IMR-90 (cell line): ENCODE results near the gene DNAAF6. TPM values are rescaled to one million over a fixed set of nuclear protein-coding genes. Genes with fewer than 3 reads are reported as not detected.

ENCODE experiments used
- ATAC-seq: fragments of 200-7000 bp; cut with Tn5 transposase; 2 replicates; pipeline ENCODE4 v1.9.1; 2020; ENCODE audit warnings: low read depth, mild to moderate bottlenecking, moderate library complexity
- BruUV-seq: library from RNA; stranded (reverse); fragments of 400-500 nt; replicated peaks from 2 replicates; lab custom pipeline; 2021; lab: Mats Ljungman, UMichigan
- CTCF ChIA-PET: fragments of 300-600 bp; formaldehyde crosslinking; extraction: SDS; loops from one replicate; lab custom pipeline; 2021; ENCODE audit warnings: antibody characterized with exemption; lab: Yijun Ruan, JAX
- POLR2A ChIA-PET: fragments of 300-600 bp; sonication (Branson Sonifier 250); formaldehyde crosslinking; loops from one replicate; lab custom pipeline; 2022; ENCODE audit warnings: antibody characterized with exemption; ENCODE audit not compliant: unreplicated experiment; lab: Charles Lee
- DNase-seq: peaks from one replicate; pipeline ENCODE4 v3.0.0; 2013
- H2AFZ ChIP-seq: replicated peaks from 2 replicates; pipeline ENCODE3; 2013; ENCODE audit warnings: low read length, mild to moderate bottlenecking; ENCODE audit not compliant: poor library complexity
- H2AK5ac ChIP-seq: 2 replicates; pipeline ENCODE4 v1.6.1; 2013; ENCODE audit warnings: low read depth, low read length, inconsistent platforms
- H2AK9ac ChIP-seq: replicated peaks from 2 replicates; pipeline ENCODE3; 2013; ENCODE audit warnings: mild to moderate bottlenecking, low read depth, low read length, moderate library complexity; ENCODE audit not compliant: poor library complexity
- H2BK120ac ChIP-seq: 2 replicates; pipeline ENCODE4 v1.6.1; 2013; ENCODE audit warnings: low read depth, low read length, inconsistent platforms
- H2BK15ac ChIP-seq: 3 replicates; pipeline ENCODE4 v1.6.1; 2013; ENCODE audit warnings: low read depth, low read length, inconsistent platforms
- H2BK20ac ChIP-seq: 2 replicates; pipeline ENCODE4 v1.6.1; 2013; ENCODE audit warnings: low read depth, mild to moderate bottlenecking, inconsistent platforms, low read length, moderate library complexity
- H2BK5ac ChIP-seq: 2 replicates; pipeline ENCODE4 v1.6.1; 2013; ENCODE audit warnings: mild to moderate bottlenecking, low read depth, low read length, inconsistent platforms; ENCODE audit not compliant: poor library complexity, severe bottlenecking
- H3K14ac ChIP-seq: replicated peaks from 2 replicates; pipeline ENCODE4 v1.6.1; 2013; ENCODE audit warnings: low read depth, low read length, inconsistent platforms
- H3K18ac ChIP-seq: 2 replicates; pipeline ENCODE4 v1.6.1; 2013; ENCODE audit warnings: low read depth, low read length, control low read depth
- H3K23ac ChIP-seq: 2 replicates; pipeline ENCODE4 v1.6.1; 2013; ENCODE audit warnings: low read depth, low read length, inconsistent platforms
- H3K27ac ChIP-seq: 2 replicates; pipeline ENCODE4 v1.5.1; 2013; ENCODE audit warnings: mild to moderate bottlenecking, control low read depth, low read length; ENCODE audit not compliant: insufficient read depth
- H3K27me3 ChIP-seq: 2 replicates; pipeline ENCODE4 v1.6.1; 2013; ENCODE audit warnings: low read length; ENCODE audit not compliant: control insufficient read depth, insufficient read depth
- H3K36me3 ChIP-seq: 2 replicates; pipeline ENCODE4 v1.6.1; 2013; ENCODE audit warnings: low read length, mixed read lengths; ENCODE audit not compliant: control insufficient read depth, insufficient read depth
- H3K4ac ChIP-seq: 2 replicates; pipeline ENCODE4 v1.6.1; 2013; ENCODE audit warnings: low read depth, low read length, inconsistent platforms
- H3K4me1 ChIP-seq: 2 replicates; pipeline ENCODE4 v1.6.1; 2013; ENCODE audit warnings: low read length, mixed read lengths; ENCODE audit not compliant: control insufficient read depth, insufficient read depth
- H3K4me2 ChIP-seq: 2 replicates; pipeline ENCODE4 v1.6.1; 2013; ENCODE audit warnings: low read depth, mild to moderate bottlenecking, control low read depth, low read length, moderate library complexity
- H3K4me3 ChIP-seq: 2 replicates; pipeline ENCODE4 v1.5.1; 2013; ENCODE audit warnings: low read depth, mild to moderate bottlenecking, control low read depth, low read length, moderate library complexity; ENCODE audit not compliant: insufficient read depth
- H3K56ac ChIP-seq: 2 replicates; pipeline ENCODE4 v1.6.1; 2013; ENCODE audit warnings: low read length, inconsistent platforms; ENCODE audit not compliant: insufficient read depth; ENCODE audit errors: extremely low read depth
- H3K79me1 ChIP-seq, 2 experiments: 2 replicates each; pipeline ENCODE4 v1.6.1; 2013; ENCODE audit warnings: low read length in 2 of 2, inconsistent platforms in 1 of 2, low read depth in 1 of 2
- H3K9ac ChIP-seq: 2 replicates; pipeline ENCODE4 v1.6.1; 2013; ENCODE audit warnings: low read depth, low read length, control low read depth
- H3K9me1 ChIP-seq: 2 replicates; pipeline ENCODE4 v1.6.1; 2013; ENCODE audit warnings: low read length, inconsistent platforms; ENCODE audit not compliant: insufficient read depth
- H3K9me3 ChIP-seq: 2 replicates; pipeline ENCODE4 v1.6.1; 2013; ENCODE audit warnings: low read length; ENCODE audit not compliant: control insufficient read depth, insufficient read depth
- H4K20me1 ChIP-seq: 2 replicates; pipeline ENCODE4 v1.6.1; 2013; ENCODE audit warnings: low read length, inconsistent platforms; ENCODE audit not compliant: insufficient read depth
- H4K5ac ChIP-seq: 2 replicates; pipeline ENCODE4 v1.6.1; 2013; ENCODE audit warnings: mild to moderate bottlenecking, low read depth, low read length, control low read depth
- H4K8ac ChIP-seq, 2 experiments: 2 replicates each; pipeline ENCODE4 v1.6.1; 2013; ENCODE audit warnings: low read depth in 2 of 2, low read length in 2 of 2, control low read depth in 1 of 2, inconsistent platforms in 1 of 2
- H4K91ac ChIP-seq: 2 replicates; pipeline ENCODE4 v1.6.1; 2013; ENCODE audit warnings: low read depth, low read length, inconsistent platforms; ENCODE audit not compliant: insufficient read depth
- BHLHE40 ChIP-seq: fragments of 150-350 bp; IDR thresholded peaks from 2 replicates; pipeline ENCODE4 v1.6.1; 2016; ENCODE audit warnings: mild to moderate bottlenecking, low read depth, low read length
- CEBPB ChIP-seq: IDR thresholded peaks from 2 replicates; pipeline ENCODE4 v1.6.1; 2012; ENCODE audit warnings: low read depth, low read length, improper control_type of control experiment
- RAD21 ChIP-seq: IDR thresholded peaks from 2 replicates; pipeline ENCODE4 v1.6.1; 2012; ENCODE audit warnings: low read length, improper control_type of control experiment
- RCOR1 ChIP-seq: IDR thresholded peaks from 2 replicates; pipeline ENCODE4 v1.6.1; 2012; ENCODE audit warnings: mild to moderate bottlenecking, low read length, improper control_type of control experiment; ENCODE audit not compliant: insufficient replicate concordance
- WGBS, 2 experiments: methylation state at CpG; one replicate each; pipeline versions ENCODE4 v1.1.5 to v1.1.7; 2013; ENCODE audit warnings: missing lambda C conversion rate in 2 of 2; ENCODE audit not compliant: insufficient read length in 1 of 2; ENCODE audit errors: extremely low coverage in 2 of 2; 5-methylcytosine and 5-hydroxymethylcytosine counted together
- dilution Hi-C: fragments of 300-500 bp; cut with HindIII; formaldehyde crosslinking; loops from one replicate; pipeline ENCODE4 v1.14.3; 2018; ENCODE audit warnings: low sequenced_read_pairs; ENCODE audit not compliant: unreplicated experiment
- in situ Hi-C: fragments of 300-500 bp; cut with MboI; formaldehyde crosslinking; loops from 3 replicates; pipeline ENCODE4 v1.14.3; 2019; ENCODE audit warnings: low sequenced_read_pairs, inconsistent platforms, mixed read lengths
- intact Hi-C: fragments of 100-400 bp; cut with micrococcal nuclease; formaldehyde crosslinking; loops from 2 replicates; pipeline ENCODE4 v1.10.0; 2022
- polyA plus RNA-seq, 3 experiments: library from polyadenylated mRNA; depleted of rRNA; stranded (reverse); fragments of >200 nt; gene quantifications; 2 replicates each; pipeline ENCODE4 v1.2.3, GENCODE V29; 2012; ENCODE audit warnings: low replicate concordance in 1 of 3
- total RNA-seq: library from RNA; depleted of rRNA; stranded (reverse); fragments of >200 nt; gene quantifications from 2 replicates; pipeline ENCODE4 v1.2.3, GENCODE V29; 2012
- TF ChIP-seq, protein P1 (sequence below): fragments of 150-350 bp; IDR thresholded peaks from 2 replicates; pipeline ENCODE4 v1.6.1; 2017; ENCODE audit warnings: mild to moderate bottlenecking, antibody characterized with exemption, low read length, low read depth

The DNAAF6 gene
- total and polyA plus RNA-seq, 2 of the 4 experiments (the other 2 are of a cell fraction) = not detected

GRCh38 chrX:107204068-107204605 lies 2.3 kb upstream of the DNAAF6 start:
- no peak for DNase-seq
- H3K18ac ChIP-seq = no peak overlapping the region
- no peak overlapping the region for H4K5ac ChIP-seq
- ChIA-PET POLR2A (interaction anchor here (0.5 kb wide), 1 partner anchor 292 kb away, joined by 12 read pairs; no protein-coding TSS in a partner anchor), CTCF (no interaction called here)
- H3K4me1 ChIP-seq = no peaks in the 10 kb centered on the region
- H3K79me1 ChIP-seq = no peaks in the 10 kb centered on the region
- H3K4me2 ChIP-seq = no peak overlapping the region
- peaks cover 2% of the 10 kb centered on the region for H3K27me3 ChIP-seq
- no peak overlapping the region for H3K4ac ChIP-seq
- no peak overlapping the region for H4K8ac ChIP-seq
- H2BK20ac ChIP-seq = no peak overlapping the region
- no peaks in the 10 kb centered on the region for H3K36me3 ChIP-seq
- H4K91ac ChIP-seq = no peak overlapping the region
- no TSS peak for BruUV-seq
- no peak overlapping the region for H2AK9ac ChIP-seq
- no peak overlapping the region for H2BK120ac ChIP-seq
- TF ChIP-seq BHLHE40 = no peak
- no peak for TF ChIP-seq RCOR1
- TF ChIP-seq, protein P1, sequence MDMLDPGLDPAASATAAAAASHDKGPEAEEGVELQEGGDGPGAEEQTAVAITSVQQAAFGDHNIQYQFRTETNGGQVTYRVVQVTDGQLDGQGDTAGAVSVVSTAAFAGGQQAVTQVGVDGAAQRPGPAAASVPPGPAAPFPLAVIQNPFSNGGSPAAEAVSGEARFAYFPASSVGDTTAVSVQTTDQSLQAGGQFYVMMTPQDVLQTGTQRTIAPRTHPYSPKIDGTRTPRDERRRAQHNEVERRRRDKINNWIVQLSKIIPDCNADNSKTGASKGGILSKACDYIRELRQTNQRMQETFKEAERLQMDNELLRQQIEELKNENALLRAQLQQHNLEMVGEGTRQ = no peak
- no peak for TF ChIP-seq CEBPB
- no peak for TF ChIP-seq RAD21
- H2BK15ac ChIP-seq = no peak overlapping the region
- 20% methylated on average over 1 of the region's 6 CpGs; no CpG with 5 or more reads in 1 of the 2 experiments for WGBS, 2 experiments
- no peak overlapping the region for H3K9ac ChIP-seq
- intact Hi-C loops = no loop called here
- H2AK5ac ChIP-seq = no peak overlapping the region
- no peaks in the 10 kb centered on the region for H4K20me1 ChIP-seq
- dilution Hi-C loops = no loop called here
- no peak overlapping the region for H3K27ac ChIP-seq
- H2BK5ac ChIP-seq = no peak overlapping the region
- no peak overlapping the region for H3K23ac ChIP-seq
- H3K4me3 ChIP-seq = no peak overlapping the region
- no peak overlapping the region for H3K14ac ChIP-seq
- H3K9me1 ChIP-seq = no peaks in the 10 kb centered on the region
- H3K9me3 ChIP-seq = no peaks in the 10 kb centered on the region
- no peak overlapping the region for H3K56ac ChIP-seq
- ATAC-seq = no peak
- H2AFZ ChIP-seq = no peak overlapping the region
- in situ Hi-C loops = no loop called here
